ENCODE results near the gene ATXN2L. TPM values are rescaled to one million over a fixed set of nuclear protein-coding genes. Genes with fewer than 3 reads are reported as not detected.
"Not testable (repeated sequence)": the region's sequence is repeated elsewhere in the genome, so short reads cannot be mapped to it uniquely, and the experiment has no call there.

ATXN2L gene
- polyA plus RNA-seq, 1 of the 3 experiments (the other 2 are of a cell fraction): 39.2 TPM

DNA sequence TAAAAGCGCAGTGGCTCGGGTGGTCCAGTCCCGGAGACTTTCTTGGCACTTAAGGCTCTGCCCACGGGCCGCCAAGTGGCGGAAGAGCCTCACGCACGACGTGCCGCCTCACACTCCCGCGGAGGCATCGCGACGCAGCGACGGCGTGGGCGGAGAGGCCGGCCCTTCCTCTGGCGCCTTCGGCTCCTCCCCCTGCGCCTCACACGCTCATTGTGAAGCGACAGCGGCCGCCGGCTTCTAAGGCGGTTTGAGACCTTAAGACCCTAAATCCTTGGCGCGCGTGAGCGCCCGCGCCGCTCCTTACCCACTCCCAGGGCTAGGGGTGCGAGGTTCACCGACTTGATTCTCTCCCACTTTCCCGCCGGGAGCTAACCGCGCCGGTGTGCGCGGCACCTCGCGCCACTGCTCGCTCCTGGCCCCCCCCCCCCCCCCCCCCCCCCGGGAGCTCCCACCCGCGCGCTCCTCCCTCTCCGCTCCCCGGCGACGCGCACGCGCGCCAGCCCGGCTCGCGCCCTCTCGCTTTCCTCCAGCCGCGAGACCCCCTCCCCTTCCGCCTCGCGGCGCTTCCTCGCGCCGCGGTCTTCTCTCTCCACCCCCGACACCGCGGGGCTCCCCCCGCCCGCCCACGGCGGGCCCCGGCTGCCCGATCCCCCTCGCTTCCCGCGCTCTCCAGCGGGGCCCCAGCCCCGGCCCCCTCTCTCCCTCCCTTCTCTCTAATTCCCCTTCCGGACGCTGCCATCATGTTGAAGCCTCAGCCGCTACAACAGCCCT lies at the start of gene ATXN2L (continued):
- TF ChIP-seq, protein P1, sequence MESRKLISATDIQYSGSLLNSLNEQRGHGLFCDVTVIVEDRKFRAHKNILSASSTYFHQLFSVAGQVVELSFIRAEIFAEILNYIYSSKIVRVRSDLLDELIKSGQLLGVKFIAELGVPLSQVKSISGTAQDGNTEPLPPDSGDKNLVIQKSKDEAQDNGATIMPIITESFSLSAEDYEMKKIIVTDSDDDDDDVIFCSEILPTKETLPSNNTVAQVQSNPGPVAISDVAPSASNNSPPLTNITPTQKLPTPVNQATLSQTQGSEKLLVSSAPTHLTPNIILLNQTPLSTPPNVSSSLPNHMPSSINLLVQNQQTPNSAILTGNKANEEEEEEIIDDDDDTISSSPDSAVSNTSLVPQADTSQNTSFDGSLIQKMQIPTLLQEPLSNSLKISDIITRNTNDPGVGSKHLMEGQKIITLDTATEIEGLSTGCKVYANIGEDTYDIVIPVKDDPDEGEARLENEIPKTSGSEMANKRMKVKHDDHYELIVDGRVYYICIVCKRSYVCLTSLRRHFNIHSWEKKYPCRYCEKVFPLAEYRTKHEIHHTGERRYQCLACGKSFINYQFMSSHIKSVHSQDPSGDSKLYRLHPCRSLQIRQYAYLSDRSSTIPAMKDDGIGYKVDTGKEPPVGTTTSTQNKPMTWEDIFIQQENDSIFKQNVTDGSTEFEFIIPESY (IDR thresholded peaks at IDR 0.05; ENCODE audit: borderline replicate concordance, low read depth): peak; percentile 82; the same call in 1 of the 2 replicates
- TF ChIP-seq, protein P2, sequence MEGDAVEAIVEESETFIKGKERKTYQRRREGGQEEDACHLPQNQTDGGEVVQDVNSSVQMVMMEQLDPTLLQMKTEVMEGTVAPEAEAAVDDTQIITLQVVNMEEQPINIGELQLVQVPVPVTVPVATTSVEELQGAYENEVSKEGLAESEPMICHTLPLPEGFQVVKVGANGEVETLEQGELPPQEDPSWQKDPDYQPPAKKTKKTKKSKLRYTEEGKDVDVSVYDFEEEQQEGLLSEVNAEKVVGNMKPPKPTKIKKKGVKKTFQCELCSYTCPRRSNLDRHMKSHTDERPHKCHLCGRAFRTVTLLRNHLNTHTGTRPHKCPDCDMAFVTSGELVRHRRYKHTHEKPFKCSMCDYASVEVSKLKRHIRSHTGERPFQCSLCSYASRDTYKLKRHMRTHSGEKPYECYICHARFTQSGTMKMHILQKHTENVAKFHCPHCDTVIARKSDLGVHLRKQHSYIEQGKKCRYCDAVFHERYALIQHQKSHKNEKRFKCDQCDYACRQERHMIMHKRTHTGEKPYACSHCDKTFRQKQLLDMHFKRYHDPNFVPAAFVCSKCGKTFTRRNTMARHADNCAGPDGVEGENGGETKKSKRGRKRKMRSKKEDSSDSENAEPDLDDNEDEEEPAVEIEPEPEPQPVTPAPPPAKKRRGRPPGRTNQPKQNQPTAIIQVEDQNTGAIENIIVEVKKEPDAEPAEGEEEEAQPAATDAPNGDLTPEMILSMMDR (IDR thresholded peaks at IDR 0.05): no peak
- TF ChIP-seq TAF1 (IDR thresholded peaks at IDR 0.05; ENCODE audit: borderline replicate concordance, low read depth, low read length) (peak; percentile 96), RAD21 (IDR thresholded peaks at IDR 0.05; ENCODE audit: low read length) (no peak), EZH2phosphoT487 (IDR thresholded peaks at IDR 0.05; ENCODE audit: borderline replicate concordance, low read depth) (no peak), TEAD4 (IDR thresholded peaks at IDR 0.05; ENCODE audit: borderline replicate concordance, insufficient read depth) (peak; percentile 26; the same call in 1 of the 2 replicates), SIN3A (IDR thresholded peaks at IDR 0.05; ENCODE audit: borderline replicate concordance, low read depth, low read length) (peak; percentile 86; the same call in 1 of the 2 replicates)
- TF ChIP-seq, protein P3, sequence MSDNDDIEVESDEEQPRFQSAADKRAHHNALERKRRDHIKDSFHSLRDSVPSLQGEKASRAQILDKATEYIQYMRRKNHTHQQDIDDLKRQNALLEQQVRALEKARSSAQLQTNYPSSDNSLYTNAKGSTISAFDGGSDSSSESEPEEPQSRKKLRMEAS (IDR thresholded peaks at IDR 0.05; ENCODE audit: low read depth): peak; percentile 90

DNA sequence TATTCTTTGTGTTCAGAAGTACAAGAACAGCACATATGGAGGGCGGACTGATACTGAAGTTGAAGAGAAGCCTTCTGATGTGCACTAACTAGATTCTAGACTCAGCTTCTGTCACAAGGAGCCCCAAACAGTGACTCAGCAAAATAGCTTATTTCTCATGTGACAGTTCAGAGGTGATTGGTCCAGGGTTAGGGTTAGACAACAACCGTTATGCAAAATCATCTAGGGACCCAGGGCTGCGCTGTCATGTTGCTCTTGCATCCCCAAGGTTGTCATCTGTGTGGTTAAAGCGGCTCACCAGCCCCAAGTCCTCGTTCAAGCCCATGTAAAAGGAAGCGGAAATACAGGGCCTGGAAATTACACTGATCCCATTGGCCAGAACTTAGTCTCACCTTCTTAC lies 41.1 kb upstream of the ATXN2L start:
- H4K20me1 ChIP-seq (ENCODE audit: insufficient read depth); H2AFZ ChIP-seq (ENCODE audit: low read depth); CTCF ChIA-PET; H3K9me3 ChIP-seq; H3K27ac ChIP-seq (ENCODE audit: low read depth in 2 of 2, low read length in 1 of 2); H3K4me1 ChIP-seq (ENCODE audit: control insufficient read depth in 1 of 2, insufficient read depth in 2 of 2, low read depth in 1 of 2, low read length in 1 of 2); H3K79me2 ChIP-seq (ENCODE audit: insufficient read depth); H3K4me2 ChIP-seq; POLR2A ChIA-PET; H3K36me3 ChIP-seq (replicated peaks in 1 of 2; ENCODE audit: control insufficient read depth in 1 of 2, insufficient read depth in 2 of 2, low read length in 1 of 2); H3K9ac ChIP-seq; DNase-seq; H3K9me2 ChIP-seq; H3K4me3 ChIP-seq (ENCODE audit: low read depth in 2 of 2, low read length in 1 of 2); H3K27me3 ChIP-seq (ENCODE audit: insufficient read depth); H3F3A ChIP-seq (replicated peaks; ENCODE audit: insufficient read depth): not testable (repeated sequence)
- WGBS (ENCODE audit: low lambda C conversion rate): no CpG with 5 or more reads among the region's 6 CpGs

DNA sequence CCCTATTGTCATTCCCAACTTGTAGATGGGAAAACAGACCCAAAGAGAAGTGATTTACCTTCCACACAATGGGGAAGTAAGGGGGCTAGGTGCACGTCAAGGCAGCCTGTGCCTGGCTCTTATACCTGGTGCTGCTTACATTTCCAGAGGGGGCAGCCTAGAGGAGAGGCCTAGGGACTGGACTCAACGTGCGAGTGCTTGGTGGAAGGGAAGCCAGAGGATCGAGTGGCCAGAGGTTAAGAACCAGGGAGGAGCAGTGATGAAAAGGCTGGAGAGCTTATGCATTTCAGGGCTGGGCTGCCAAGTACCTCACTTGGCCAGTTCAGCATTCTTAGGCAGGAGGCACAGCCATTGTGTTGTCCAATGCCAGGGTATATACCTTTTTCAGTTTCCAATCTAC lies 40.4 kb upstream of the ATXN2L start:
- H3K27ac ChIP-seq (ENCODE audit: low read depth in 2 of 2, low read length in 1 of 2); H2AFZ ChIP-seq (ENCODE audit: low read depth); H4K20me1 ChIP-seq (ENCODE audit: insufficient read depth); H3K27me3 ChIP-seq (ENCODE audit: insufficient read depth); H3K36me3 ChIP-seq (replicated peaks in 1 of 2; ENCODE audit: control insufficient read depth in 1 of 2, insufficient read depth in 2 of 2, low read length in 1 of 2); H3K9me3 ChIP-seq; H3K4me1 ChIP-seq (ENCODE audit: control insufficient read depth in 1 of 2, insufficient read depth in 2 of 2, low read depth in 1 of 2, low read length in 1 of 2); H3K9me2 ChIP-seq; CTCF ChIA-PET; H3K79me2 ChIP-seq (ENCODE audit: insufficient read depth); DNase-seq; H3F3A ChIP-seq (replicated peaks; ENCODE audit: insufficient read depth); POLR2A ChIA-PET; H3K4me3 ChIP-seq (ENCODE audit: low read depth in 2 of 2, low read length in 1 of 2); H3K4me2 ChIP-seq; H3K9ac ChIP-seq: not testable (repeated sequence)
- WGBS (ENCODE audit: low lambda C conversion rate): no CpG with 5 or more reads among the region's 4 CpGs

DNA sequence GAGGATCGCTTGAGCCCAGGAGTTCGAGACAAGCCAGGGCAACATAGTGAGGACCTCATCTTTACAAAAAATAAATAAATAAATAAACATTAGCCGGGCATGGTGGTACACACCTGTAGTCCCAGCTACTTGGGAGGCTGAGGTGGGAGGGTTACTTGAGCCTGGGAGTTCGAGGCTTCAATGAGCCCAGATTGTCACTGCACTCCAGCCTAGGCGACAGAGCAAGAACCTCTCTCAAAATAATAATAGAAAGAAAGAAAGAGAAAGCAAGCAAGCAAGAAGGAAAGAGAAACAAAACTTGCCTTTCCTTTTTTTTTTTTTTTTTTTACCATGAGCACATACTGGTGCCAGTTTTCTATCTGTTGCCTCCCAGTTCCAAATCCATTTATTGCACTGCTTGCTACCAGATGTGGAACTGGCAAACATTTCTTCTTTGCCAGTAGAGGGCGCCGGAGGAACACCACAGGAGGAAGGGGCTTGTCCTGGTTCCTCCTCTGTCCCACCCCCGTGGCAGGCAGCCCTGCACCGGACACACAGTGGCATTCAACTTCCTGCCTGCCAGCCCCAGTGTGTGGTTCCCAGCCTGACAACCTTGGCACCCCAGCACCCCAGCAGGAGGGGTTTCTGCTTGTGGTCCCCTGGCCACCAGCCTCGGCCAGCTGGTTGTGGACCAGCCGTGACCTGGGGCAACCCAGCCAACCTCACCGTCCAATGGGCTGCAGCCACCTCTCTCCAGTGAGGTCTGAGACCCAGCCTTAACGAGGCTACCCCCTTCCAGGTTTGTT lies 20.4 kb upstream of the ATXN2L start:
- H3K36me3 ChIP-seq (replicated peaks in 1 of 2; ENCODE audit: control insufficient read depth in 1 of 2, insufficient read depth in 2 of 2, low read length in 1 of 2); H3K27ac ChIP-seq (ENCODE audit: low read depth in 2 of 2, low read length in 1 of 2); H3K79me2 ChIP-seq (ENCODE audit: insufficient read depth); H3K4me2 ChIP-seq; H3K9me3 ChIP-seq; H3K4me3 ChIP-seq (ENCODE audit: low read depth in 2 of 2, low read length in 1 of 2); CTCF ChIA-PET; H4K20me1 ChIP-seq (ENCODE audit: insufficient read depth); H2AFZ ChIP-seq (ENCODE audit: low read depth); H3K4me1 ChIP-seq (ENCODE audit: control insufficient read depth in 1 of 2, insufficient read depth in 2 of 2, low read depth in 1 of 2, low read length in 1 of 2); POLR2A ChIA-PET; DNase-seq; H3K27me3 ChIP-seq (ENCODE audit: insufficient read depth); H3K9me2 ChIP-seq; H3F3A ChIP-seq (replicated peaks; ENCODE audit: insufficient read depth); H3K9ac ChIP-seq: not testable (repeated sequence)
- WGBS (ENCODE audit: low lambda C conversion rate): 53% methylated on average over 4 of the region's 13 CpGs
